Activated T-helper 1 cell treated with Interleukin-2 at 50 U/mL for 16 hours (primary cell): ENCODE results near the gene PRRX1.

Experiments
- DNase-seq: peaks from one replicate; pipeline ENCODE4 v3.0.0-alpha.2; 2020; ENCODE audit warnings: low read depth

PRRX1 gene

DNA sequence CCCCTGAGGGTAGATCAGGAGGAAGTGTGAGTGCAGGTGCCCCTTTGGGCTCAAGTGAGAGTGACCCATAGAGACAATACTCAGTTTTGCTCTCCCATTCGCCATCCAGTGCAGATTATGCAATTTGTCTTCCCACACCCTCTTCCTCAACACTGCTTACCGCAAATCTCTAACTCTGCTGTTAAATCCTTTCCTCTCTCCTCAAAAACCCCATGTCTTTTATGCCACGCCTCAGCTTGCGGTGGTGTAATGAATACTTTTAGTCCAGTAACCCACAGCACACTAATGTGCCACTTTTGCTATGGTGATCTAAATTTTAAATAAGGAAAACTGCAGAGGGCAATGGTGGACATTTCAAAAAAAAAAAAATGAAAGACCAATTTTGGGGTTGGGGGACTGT lies 57.7 kb downstream of the PRRX1 start:
- DNase-seq, result no peak

DNA sequence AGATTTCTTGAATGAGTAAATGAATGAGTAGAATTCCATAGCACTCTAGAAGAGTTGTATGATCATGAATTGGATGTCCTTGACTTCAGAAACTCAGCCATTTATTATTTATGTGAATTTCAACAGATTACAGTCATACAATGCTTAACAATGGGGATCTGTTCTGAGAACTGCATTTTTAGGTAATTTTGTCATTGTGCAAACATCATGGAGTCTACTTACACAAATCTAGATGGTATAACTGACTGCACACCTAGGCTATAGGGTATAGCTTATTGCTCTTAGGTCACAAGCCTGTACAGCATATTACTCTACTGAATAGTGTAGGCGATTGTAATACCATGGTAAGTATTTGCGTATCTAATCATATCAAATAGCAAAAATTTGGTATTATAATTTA lies 59.6 kb downstream of the PRRX1 start:
- DNase-seq, result no peak

DNA sequence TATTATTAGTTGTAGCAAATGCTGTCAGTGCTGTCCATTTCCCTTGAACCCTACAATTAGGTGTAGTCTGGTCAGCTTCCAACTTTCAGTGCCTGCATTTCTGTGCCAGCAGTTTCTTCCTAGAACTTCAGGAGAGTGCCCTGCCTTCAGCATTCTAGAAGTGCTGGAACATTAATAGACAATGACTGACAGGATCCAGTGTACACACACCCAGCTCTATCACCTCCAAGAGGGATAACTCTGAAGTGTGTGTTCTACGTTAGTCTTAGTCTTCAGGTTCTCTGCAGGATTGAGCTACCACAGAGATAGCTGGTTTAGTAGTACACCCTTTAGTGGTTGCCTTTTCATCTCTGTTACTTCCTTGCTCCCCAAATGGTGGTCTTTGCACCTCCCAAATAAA lies 61.4 kb downstream of the PRRX1 start:
- DNase-seq, result no peak

DNA sequence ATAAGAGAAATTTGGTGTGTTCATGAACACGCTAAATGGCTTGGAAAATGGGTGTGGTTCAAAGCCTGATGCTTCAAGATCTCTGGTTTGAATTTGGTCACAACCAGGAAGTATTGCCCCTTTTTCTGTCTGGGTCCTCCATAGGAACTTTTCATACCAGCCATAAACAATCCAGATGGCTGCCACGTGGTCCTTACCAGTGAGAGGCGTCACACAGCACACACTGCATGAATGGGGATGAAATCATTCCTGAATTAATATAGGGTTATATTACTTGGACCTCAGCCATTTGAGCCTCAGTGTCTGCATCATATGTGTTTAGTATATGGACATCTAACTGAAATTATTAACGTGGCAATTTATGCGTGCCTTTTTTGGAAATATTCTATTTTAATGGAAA lies 64.0 kb downstream of the PRRX1 start:
- no peak for DNase-seq

DNA sequence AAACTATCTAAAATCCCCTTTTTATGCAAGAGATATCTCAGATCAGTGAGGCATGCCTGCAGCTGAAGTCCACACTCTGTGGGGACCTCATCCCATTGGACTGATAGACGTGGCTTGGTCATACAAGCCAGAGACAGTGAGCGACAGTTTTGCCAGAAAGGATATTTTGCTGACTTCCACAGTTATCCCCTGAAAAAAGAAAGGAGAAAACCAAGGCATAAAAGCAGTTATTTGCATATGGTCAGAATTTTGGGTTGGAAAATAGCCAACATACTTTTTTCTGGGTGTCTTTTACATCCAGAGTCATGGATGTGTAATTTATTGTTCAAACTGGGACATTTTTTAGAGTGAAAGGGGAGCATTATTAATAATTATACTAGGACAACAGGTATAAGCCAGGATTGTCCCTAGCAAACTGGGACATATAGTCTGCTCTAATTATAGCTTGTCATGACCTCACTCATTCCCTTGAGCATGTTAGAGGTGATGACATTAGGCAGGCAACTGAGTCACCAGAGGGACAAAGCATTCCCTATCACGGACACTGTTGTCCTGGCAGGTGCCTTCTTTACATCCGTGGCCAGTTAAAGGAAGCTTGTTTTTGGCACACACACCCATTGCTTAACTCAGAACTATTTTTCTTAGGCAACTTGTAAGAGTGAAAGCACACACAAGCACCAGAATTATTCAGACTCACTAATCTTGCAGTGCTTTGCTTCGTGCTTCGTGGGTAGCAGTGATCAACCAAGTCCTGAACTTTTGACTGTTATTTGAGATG lies 65.5 kb downstream of the PRRX1 start:
- DNase-seq, result no peak

DNA sequence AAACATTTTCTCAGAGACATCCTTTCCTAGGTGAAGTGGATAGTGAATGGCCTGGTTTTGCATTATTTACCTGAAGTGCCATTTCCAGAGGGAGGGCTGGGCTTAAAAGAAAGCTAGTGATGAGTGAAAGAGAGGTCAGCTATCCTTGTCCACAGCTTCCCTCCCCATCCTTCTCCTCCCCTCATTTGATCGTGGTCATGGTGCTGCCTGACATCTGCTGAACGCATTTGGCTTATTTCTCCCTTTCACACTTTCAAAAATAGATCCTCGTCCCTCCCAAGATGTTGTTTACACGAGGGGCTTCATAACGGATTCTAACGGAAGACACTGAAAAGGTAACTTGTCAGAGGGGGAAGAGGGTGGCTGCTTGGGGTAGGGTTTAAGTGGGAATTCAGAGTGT lies 66.1 kb downstream of the PRRX1 start:
- no peak for DNase-seq

DNA sequence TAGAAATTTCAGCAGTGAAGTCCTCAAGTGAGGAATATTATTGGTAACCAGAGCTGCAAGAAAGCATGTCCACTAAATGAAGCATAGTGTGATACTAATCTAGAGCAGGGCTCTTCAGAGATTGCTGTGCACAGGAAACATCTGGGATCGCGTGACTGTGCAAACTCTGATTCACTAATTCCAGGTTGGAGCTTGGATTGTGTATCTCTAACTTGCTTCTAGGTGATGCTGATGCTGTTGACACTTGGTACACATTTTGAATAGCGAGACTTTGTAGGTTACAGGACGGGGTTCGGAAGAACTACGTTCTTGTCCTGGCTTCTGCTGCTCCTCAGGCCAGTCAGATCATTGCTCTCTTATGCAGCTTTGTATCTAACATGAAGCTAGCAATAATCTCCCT lies 66.5 kb downstream of the PRRX1 start:
- DNase-seq, result no peak

DNA sequence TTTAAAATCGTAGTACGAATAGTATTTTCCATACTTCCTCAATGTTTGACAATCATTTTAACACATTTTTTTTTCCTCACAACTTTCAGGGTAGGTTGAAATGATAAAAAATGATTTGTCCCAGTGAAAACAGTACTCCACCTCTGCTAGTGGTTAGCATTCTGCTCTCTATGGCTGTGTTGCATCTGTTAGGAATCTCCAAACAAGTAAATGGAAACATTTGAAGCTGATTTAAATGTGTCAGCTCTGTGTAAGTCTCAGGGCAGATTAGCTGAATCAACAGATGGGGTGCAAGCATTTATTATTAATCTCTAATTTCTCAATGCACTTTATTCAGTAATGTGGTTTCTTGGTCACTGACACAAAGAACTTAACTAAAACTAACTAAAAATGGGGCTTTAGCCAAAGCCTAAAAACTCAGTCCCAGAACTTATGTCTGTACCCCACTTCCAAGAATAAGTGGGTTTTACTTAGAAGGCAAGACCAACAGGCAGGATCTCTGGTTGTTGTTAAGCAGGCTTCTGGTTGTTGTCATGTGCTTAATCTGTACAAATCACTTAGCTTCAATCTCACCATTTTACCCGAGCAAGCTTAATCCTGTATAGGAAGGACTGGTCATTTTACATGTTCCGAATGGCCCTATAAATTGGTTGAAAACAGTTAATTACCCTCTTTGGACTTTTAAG lies 67.8 kb downstream of the PRRX1 start:
- DNase-seq, result no peak

DNA sequence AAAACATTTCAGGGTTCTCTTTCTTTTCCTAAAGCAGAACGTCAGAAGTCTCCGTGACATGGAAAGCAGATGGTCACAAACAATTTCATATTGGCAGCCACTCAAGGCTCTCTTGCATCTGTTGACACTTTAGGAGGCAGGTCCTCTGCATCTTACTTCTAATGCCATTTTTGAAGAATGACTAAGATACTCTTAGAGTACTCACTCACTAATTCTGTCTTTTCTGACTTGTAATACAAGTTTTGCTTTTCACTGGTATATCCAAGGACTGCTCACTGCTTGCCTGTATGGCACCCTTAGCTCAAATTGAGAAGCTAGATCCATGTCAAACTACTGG lies 68.3 kb downstream of the PRRX1 start:
- no peak for DNase-seq

DNA sequence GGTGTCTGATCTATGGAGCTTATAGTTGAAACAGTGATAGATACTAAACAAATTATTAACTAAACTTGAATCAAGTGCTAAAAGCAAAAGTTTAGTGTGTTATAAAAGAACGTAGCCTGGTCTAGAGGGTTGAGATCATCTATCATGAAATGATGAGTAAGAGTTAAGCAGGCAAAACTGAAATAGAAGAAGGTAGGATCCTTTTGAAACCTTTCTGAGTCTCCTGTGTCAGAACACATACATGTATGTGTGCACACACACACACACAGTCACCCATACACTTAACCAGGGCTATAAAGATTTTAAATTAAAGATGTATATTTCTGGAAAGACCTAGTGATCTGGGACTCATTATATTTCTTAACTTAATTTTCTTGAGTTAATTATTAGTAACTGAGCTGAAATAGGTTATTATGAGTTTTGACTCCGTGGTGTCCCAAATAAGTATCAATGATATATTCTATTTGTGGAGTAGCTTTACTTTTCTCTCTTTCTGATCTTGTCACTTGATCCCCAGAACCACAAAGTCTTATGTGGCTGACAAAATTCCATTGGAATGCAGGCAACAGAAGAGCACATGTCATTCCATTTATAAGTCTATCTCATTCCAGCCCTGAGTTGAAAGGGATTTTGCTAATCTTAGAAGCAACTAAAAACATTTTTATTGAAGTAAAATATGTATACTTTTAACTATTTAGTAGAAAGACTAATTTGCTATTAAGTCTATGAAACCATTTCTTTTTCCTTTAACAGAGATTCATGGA lies 70.7 kb downstream of the PRRX1 start:
- no peak for DNase-seq

DNA sequence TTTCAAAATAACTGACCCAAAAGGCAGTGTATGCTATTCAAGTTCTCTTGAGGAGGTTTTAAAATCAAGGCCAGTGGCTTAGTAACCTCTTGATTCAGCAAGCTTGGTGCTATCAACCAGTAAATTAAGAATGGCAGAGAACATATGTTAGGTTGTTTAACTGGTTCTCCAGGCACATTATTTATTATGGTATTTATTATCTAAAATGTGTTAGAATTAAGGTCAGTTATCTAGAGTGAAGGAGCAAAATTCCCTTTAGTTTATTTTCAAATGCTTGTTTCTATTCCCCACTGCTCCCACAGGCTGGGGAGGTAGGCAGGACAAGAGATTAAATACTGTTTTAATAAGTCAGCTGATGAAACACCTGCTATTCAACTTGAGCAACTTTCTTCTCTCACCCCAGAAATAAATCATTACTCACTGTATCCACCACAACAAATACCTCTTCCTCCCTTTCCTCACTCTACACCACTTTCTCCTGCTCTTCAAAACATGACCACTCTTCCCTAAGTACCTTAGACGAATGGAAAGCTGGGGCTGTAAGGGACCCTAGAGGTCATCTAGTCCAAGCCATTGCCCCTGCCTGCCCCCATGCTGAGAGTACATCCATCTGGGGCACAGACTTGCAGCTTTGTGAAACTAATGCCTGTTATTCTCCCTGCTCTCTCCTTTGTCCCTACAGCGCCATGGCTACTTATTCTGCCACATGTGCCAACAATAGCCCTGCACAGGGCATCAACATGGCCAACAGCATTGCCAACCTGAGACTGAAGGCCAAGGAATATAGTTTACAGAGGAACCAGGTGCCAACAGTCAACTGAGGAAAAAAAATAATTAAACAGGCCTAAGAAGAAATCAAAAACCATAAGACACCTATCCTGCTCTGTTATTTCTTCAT lies 71.7 kb downstream of the PRRX1 start:
- DNase-seq, result no peak

DNA sequence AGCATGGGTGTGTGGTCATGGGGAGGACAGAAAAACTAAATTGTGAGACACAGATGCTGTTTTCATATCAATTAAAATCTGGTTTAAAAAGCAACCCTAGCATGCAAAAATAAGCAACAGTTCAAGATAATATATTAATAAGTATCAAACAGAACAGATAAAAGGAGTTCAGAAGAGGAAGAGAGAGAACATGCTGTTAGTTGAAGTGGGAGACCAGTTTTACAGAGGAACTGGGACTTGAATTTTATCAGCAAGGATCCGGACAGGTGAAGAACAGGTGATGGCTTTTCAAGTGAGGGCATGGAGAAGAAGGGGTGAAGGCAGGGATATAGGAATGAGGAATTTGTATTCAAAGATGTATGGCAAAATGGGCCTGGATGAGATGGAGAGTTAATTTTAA lies 75.9 kb downstream of the PRRX1 start:
- DNase-seq, result no peak

DNA sequence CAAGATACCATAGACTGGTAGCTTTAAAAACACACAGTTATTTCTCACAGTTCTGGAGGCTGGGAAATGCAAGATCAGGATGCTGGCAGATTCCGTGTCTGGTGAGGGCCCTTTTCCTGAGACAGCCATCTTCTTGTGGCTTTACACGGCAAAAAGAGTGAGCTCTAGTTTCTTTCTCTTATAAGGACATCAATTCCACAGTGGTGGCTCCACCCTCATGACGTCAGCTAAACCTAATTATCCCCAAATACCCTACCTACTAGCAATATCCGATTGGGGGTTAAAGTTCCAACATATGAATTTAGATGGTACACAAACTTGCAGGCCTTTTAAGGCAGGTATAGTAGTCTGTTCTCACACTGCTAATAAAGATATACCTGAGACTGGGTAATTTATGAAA lies 77.7 kb downstream of the PRRX1 start:
- DNase-seq, result no peak

DNA sequence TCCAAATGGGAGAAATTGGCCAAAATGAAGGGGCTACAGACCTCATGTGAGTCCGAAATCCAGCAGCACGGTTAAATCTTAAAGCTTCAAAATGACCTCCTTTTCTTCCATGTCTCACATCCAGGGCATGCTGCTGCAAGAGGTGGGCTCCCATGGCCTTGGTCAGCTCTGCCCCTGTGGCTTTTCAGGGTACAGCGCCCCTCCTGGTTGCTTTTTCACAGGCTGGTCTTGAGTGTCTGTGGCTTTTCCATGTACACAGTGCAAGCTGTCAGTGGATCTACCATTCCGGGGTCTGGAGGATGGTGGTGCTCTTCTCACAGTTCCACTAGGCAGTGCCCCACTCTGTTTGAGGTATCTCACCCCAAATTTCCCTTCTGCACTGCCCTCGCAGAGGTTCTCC lies 78.7 kb downstream of the PRRX1 start:
- no peak for DNase-seq

DNA sequence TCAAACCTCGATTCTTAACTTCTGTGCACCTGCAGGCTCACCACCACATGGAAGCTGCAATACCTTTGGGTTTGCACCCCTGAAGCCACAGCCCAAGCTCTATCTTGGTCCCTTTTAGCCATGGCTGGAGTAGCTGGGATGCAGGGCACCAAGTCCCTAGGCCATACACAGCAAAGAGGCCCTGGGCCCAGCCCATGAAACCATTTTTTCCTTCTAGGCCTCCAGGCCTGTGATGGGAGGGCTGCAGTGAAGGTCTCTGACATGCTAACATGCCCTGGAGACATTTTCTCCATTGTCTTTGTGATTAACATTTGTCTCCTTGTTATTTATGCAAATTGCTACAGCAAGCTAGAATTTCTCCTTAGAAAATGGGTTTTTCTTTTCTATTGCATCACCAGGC lies 79.2 kb downstream of the PRRX1 start:
- DNase-seq, result no peak

DNA sequence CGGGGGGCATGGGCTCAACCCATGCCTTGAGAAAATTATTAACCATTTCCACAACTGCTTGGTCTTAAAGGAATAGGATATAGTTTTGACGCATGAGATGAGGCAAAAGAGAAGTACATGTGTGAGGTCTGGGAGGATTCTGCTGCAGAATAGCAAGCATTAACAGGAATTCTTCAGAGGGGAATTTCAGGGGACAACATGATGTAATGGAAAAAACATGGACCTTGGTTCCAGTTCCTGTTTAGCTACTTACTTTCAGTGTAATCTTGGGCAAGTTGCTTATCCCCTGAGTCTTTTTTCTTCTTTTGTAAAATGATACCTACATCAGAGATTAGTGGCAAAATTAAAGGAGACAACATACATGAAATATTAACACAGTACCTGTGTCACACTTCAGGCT lies 85.6 kb downstream of the PRRX1 start:
- no peak for DNase-seq

DNA sequence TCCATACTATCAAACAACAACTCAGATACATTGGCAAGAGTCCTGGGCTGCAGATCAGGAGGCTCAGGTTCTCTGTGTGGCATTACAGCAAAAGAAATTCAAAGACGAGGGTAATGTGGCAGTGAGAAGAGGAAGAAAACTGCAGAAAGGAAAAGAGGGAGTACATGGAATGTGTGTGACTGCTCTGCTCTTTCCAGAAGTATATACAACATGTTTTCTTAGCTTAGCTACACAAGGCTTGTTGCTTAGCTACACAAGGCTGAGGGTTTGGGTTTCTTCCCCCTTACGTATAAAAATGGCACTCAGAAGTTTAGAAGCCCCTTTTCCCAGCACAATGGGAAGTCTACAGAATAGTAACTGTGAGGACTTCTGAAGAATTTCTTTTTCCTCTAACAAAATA lies 86.0 kb downstream of the PRRX1 start:
- no peak for DNase-seq

DNA sequence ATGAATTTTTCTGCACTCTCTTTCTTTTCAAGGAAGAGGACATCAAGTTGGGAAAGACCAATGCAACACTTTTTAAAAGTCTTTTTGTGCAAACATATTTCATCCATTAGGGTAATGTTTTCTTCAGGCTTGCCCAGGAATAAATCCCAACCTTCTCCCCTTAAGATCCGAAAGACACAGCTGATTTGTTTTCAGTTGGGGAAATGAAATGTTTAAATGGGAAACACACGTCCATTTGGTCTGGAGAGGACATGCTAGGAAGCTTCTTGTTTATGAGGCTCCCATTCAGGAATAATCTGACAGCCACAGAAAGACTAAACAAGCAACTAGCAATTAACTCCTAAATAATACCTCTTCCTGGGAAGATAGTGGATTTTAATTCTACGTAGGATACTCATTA lies 91.9 kb downstream of the PRRX1 start:
- DNase-seq, result no peak

DNA sequence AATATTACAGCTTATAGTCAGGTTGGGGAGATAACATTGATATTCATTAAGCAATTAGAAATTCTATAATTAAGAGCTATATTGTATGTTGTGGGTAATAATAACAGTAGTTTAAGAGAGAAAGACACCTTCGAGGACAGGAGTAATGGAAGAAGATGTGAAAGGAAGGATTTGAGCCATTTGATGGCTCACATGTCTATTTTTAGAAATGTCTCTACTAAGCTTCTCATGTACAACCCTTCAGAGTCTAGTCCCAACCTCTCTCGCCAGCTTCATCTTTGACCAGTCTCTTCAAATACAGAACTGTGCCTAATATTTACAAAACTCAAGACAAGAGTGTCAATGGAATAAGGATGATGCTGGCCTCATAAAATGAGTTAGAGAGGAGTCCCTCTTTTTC lies 95.1 kb downstream of the PRRX1 start:
- no peak for DNase-seq

DNA sequence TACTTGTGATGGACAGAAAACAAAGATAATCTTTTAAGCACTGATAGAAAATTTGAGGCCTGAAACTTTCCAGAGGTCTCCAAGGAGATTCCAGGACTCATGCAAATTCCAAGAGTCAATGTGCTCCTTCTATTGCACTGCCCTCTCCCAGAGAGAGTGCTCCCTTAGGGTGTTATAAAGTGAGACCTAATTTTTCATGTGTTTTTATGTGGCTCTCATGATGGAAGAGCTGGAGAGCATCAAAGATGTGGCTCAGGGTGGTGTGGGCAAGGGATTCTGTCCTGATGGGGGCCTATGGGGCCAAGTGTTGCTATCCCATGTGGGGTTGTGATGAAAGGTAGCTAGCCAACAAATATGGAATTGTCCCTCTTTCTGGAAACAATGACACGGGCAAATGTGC lies 101.3 kb downstream of the PRRX1 start:
- DNase-seq, result no peak

DNA sequence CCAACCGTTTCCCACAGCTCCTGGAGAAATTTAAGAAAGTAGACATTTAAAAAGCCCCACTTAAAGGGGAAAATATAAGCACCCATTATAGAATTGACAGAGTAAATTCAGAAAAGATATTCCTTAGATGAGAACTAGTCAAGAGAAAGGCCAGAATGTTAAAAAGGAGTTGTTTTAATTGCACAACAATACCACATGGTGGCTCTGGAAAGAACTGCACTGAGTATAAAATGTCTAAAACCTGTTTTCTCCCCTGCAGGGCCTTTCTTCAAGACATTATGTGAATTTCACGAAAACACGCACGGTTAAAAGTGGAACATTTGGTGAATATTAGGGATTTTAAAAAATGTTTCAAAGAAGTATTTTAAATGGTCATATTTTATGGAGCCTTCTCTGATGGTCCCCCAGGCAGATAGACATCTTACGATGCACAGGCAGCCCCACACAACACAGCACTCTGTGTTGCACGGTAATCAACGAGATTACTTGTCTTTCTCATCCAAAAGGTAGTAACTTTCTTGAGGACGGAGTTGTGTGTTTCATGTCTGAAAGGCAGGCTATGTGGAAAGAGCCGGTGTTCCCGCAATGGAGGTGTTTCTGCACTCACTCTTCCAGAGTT lies 101.9 kb downstream of the PRRX1 start:
- no peak for DNase-seq

DNA sequence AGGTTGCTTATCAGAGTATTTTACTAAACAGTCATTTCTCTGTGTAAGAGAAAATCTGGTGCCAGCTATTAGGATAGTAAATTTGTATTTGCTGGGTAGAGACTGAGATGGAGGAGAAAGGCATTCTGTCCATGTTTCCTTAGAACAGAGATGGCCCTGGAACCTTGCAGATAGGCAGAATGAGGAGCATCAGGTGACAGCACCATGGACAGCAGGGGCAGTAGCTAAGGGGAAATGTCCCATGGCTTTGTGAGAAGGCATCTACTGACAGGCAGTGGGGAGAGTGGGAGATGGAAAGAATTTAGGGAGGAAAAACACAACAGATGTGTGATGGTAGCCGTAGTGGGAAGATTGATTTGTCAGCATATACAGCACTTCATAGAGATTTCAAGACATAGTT lies 105.0 kb downstream of the PRRX1 start:
- no peak for DNase-seq
